ENCODE measurements around the gene DPYD.
A peak's percentile ranks its signal among the peaks of the same experiment; 100 is the strongest.

The DPYD gene

GRCh38 chr1:97805093-97805492, 115.7 kb downstream of the DPYD start:
- TF ChIP-seq GATA1 (IDR thresholded peaks at IDR 0.05; ENCODE audit: low read depth, low read length) (no peak), POLR2A (IDR thresholded peaks at IDR 0.05; ENCODE audit: low read length) (no peak)
- no peak for DNase-seq

- no peak for DNase-seq
- TF ChIP-seq POLR2A (IDR thresholded peaks at IDR 0.05; ENCODE audit: low read length) (no peak), GATA1 (IDR thresholded peaks at IDR 0.05; ENCODE audit: low read depth, low read length) (no peak)
Observed at GRCh38 chr1:97803026-97803425, 117.8 kb downstream of the DPYD start.

GRCh38 chr1:97802011-97802410, 118.8 kb downstream of the DPYD start:
- no peak for DNase-seq
- TF ChIP-seq GATA1 (IDR thresholded peaks at IDR 0.05; ENCODE audit: low read depth, low read length) (no peak), POLR2A (IDR thresholded peaks at IDR 0.05; ENCODE audit: low read length) (no peak)

GRCh38 chr1:97797403-97798183, 123.2 kb downstream of the DPYD start:
- DNase-seq: no peak
- TF ChIP-seq POLR2A (IDR thresholded peaks at IDR 0.05; ENCODE audit: low read length) (no peak), GATA1 (IDR thresholded peaks at IDR 0.05; ENCODE audit: low read depth, low read length) (no peak)

- no peak for DNase-seq
- TF ChIP-seq POLR2A (IDR thresholded peaks at IDR 0.05; ENCODE audit: low read length): no peak
- TF ChIP-seq GATA1 (IDR thresholded peaks at IDR 0.05; ENCODE audit: low read depth, low read length): no peak
Observed at GRCh38 chr1:97796711-97797110, 124.1 kb downstream of the DPYD start.

GRCh38 chr1:97792655-97793054, 128.2 kb downstream of the DPYD start:
- peak in 1 of 2 experiments; percentile 2 for DNase-seq
- TF ChIP-seq GATA1 (IDR thresholded peaks at IDR 0.05; ENCODE audit: low read depth, low read length) (no peak), POLR2A (IDR thresholded peaks at IDR 0.05; ENCODE audit: low read length) (no peak)

- DNase-seq: no peak
- TF ChIP-seq GATA1 (IDR thresholded peaks at IDR 0.05; ENCODE audit: low read depth, low read length): no peak
- no peak for TF ChIP-seq POLR2A (IDR thresholded peaks at IDR 0.05; ENCODE audit: low read length)
Observed at GRCh38 chr1:97791251-97791650, 129.6 kb downstream of the DPYD start.

- no peak for DNase-seq
- TF ChIP-seq POLR2A (IDR thresholded peaks at IDR 0.05; ENCODE audit: low read length) (no peak), GATA1 (IDR thresholded peaks at IDR 0.05; ENCODE audit: low read depth, low read length) (no peak)
Observed at GRCh38 chr1:97787231-97787630, 133.6 kb downstream of the DPYD start.

- TF ChIP-seq POLR2A (IDR thresholded peaks at IDR 0.05; ENCODE audit: low read length) (no peak), GATA1 (IDR thresholded peaks at IDR 0.05; ENCODE audit: low read depth, low read length) (no peak)
Observed at GRCh38 chr1:97784661-97785060, 136.2 kb downstream of the DPYD start.

GRCh38 chr1:97783751-97784150, 137.1 kb downstream of the DPYD start:
- TF ChIP-seq GATA1 (IDR thresholded peaks at IDR 0.05; ENCODE audit: low read depth, low read length) (no peak), POLR2A (IDR thresholded peaks at IDR 0.05; ENCODE audit: low read length) (no peak)

More at GRCh38 chr1:97784661-97785060, 136.2 kb downstream of the DPYD start:
- DNase-seq: no peak

GRCh38 chr1:97781762-97782337, 139.0 kb downstream of the DPYD start:
- TF ChIP-seq POLR2A (IDR thresholded peaks at IDR 0.05; ENCODE audit: low read length) (no peak), GATA1 (IDR thresholded peaks at IDR 0.05; ENCODE audit: low read depth, low read length) (no peak)
- DNase-seq: no peak

More at GRCh38 chr1:97783751-97784150, 137.1 kb downstream of the DPYD start:
- DNase-seq: no peak

GRCh38 chr1:97780884-97781283, 139.9 kb downstream of the DPYD start:
- TF ChIP-seq POLR2A (IDR thresholded peaks at IDR 0.05; ENCODE audit: low read length) (no peak), GATA1 (IDR thresholded peaks at IDR 0.05; ENCODE audit: low read depth, low read length) (no peak)
- DNase-seq: no peak

- no peak for DNase-seq
- no peak for TF ChIP-seq POLR2A (IDR thresholded peaks at IDR 0.05; ENCODE audit: low read length)
- no peak for TF ChIP-seq GATA1 (IDR thresholded peaks at IDR 0.05; ENCODE audit: low read depth, low read length)
Observed at GRCh38 chr1:97778718-97779117, 142.1 kb downstream of the DPYD start.

- DNase-seq: no peak
- TF ChIP-seq GATA1 (IDR thresholded peaks at IDR 0.05; ENCODE audit: low read depth, low read length) (no peak), POLR2A (IDR thresholded peaks at IDR 0.05; ENCODE audit: low read length) (no peak)
Observed at GRCh38 chr1:97770376-97770775, 150.5 kb downstream of the DPYD start.

- DNase-seq: no peak
- no peak for TF ChIP-seq POLR2A (IDR thresholded peaks at IDR 0.05; ENCODE audit: low read length)
- TF ChIP-seq GATA1 (IDR thresholded peaks at IDR 0.05; ENCODE audit: low read depth, low read length): no peak
Observed at GRCh38 chr1:97767381-97767780, 153.5 kb downstream of the DPYD start.
